Right forelimb (tissue), 1 donor: ENCODE data around the gene PITX1.
"Not testable (repeated sequence)": the region's sequence is repeated elsewhere in the genome, so short reads cannot be mapped to it uniquely, and the experiment has no call there.

Experiments
- DNase-seq: peaks from one replicate; pipeline ENCODE4 v3.0.0-alpha.2; 2018

The PITX1 gene

GRCh38 chr5:135033901-135034235 lies at the start of gene PITX1:
Gene PITX1 (minus strand): TSS chr5:135034228. CDS start chr5:135033881, 347 bp downstream.
- DNase-seq = no peak

- not testable (repeated sequence) for DNase-seq
Observed at GRCh38 chr5:135083334-135083733, 49.3 kb upstream of the PITX1 start.

DNA sequence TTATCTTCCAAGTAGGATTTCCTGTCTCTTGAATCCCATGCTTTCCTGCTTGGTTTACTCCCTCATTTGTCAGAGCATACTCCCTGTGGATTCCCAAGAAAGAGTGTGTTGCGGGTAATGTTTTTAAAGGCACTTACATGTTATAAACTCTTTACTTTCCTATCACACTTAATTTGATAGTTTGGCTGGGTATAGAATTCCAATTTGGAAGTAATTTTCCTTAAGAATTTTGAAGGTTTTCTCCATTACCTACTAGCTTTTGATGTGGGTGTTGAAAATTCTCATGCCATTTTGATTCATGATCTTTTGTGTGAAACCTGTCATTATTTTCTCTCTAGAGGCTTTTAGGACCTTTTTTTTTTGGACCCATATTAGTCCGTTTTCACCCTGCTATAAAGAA lies 47.2 kb upstream of the PITX1 start:
- DNase-seq = no peak

- DNase-seq = no peak
Observed at GRCh38 chr5:135079760-135080159, 45.7 kb upstream of the PITX1 start.

- DNase-seq = peak; percentile 18
Observed at GRCh38 chr5:135079099-135079681, 45.2 kb upstream of the PITX1 start.

DNA sequence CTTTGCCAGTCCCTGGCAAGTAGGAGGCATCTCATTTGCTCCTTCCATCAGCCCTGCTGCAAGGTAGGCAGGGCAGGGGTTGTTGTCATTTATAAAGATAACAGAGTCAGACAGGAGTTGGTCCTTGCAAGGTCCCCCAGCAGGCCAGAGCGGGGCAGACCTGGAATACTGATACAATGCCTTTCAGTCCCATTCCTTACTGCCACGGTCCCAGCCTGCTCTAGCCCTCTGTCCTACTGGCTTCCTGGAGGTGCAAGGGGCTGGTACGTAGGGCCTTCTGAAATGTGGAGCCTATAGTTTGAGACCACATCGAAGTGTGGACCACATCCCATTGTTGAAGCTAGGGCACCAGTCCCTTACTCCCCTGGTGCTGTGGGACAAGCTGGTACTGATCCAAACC lies 42.8 kb upstream of the PITX1 start:
- no peak for DNase-seq

- DNase-seq = peak; percentile 18
Observed at GRCh38 chr5:135076051-135076491, 42.0 kb upstream of the PITX1 start.

GRCh38 chr5:135075621-135076020 lies 41.6 kb upstream of the PITX1 start:
- no peak for DNase-seq

- DNase-seq = peak; percentile 21
Observed at GRCh38 chr5:135073761-135074345, 39.8 kb upstream of the PITX1 start.

DNA sequence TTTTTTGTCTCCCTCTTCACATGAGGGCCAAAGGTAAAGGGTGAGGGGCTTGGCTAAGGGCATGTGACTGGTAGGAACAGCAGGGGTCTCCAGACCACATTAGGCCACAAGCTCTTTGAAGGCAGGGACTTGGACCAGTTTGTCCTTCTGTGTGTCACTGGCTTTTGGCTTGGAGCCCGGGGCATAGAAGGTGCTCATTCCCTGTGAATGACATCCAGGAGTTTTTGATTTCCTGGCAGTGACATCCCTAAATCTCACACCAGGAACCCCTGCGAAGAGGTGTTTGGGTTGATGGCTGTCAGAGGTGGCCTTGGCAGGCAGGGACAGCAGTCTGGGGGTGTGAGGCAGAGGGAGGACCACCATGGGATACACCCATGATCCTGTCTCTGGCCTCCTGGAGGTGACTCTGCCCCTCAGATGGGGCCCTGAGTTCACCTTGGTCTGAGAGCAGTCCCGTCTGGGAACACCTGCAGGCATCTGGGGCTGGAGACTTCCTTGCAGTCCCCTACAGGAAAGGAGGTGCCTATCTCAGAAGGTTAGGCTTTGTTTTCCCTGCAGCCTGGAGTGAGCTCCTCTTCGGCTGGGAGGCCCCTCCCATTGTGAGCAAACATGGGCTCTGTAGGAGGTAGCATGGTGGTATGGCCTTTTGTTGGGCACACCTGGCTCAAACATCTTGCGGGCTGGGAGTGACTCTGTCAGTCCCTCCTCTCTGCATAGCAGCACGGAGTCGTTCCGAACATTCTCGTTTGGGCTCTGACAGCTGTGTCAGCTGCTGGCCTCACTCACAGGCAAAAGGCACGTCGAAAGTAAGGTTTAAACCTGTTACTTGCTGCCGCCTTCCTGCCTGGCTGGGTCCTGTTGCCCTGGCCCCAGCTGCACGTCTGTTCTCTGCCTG lies 38.6 kb upstream of the PITX1 start:
- DNase-seq = peak; percentile 38

GRCh38 chr5:135071311-135071710 lies 37.3 kb upstream of the PITX1 start:
- peak; percentile 31 for DNase-seq

GRCh38 chr5:135069895-135070657 lies 36.0 kb upstream of the PITX1 start:
- peak; percentile 22 for DNase-seq

GRCh38 chr5:135069016-135069770 lies 35.2 kb upstream of the PITX1 start:
- peak; percentile 19 for DNase-seq

DNA sequence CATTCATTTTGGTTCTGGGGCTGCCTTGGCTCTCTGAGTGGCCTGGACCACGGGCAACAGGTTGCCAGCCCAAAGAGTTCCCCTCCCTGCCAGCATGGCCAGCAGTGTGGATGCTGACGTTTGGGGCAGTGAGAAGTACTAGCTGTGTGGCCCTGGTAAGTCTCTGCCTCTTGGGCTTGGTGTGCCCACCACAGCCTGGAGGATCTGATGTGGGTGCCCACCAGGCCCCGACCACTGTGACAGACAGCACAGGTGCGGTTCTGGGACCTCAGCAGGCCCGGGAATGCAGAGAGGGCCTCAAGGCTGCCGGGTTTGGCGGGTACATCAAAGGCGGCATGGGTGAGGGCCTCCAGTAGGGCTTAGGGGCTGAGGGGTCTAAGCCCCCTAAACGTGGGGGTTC lies 33.6 kb upstream of the PITX1 start:
- DNase-seq = no peak

- no peak for DNase-seq
Observed at GRCh38 chr5:135066781-135067180, 32.8 kb upstream of the PITX1 start.

- DNase-seq = no peak
Observed at GRCh38 chr5:135065306-135066265, 31.6 kb upstream of the PITX1 start.

GRCh38 chr5:135064235-135064570 lies 30.2 kb upstream of the PITX1 start:
- no peak for DNase-seq

- DNase-seq = no peak
Observed at GRCh38 chr5:135063511-135064234, 29.6 kb upstream of the PITX1 start.

- DNase-seq = no peak
Observed at GRCh38 chr5:135063056-135063445, 29.0 kb upstream of the PITX1 start.

- DNase-seq = no peak
Observed at GRCh38 chr5:135062216-135063055, 28.4 kb upstream of the PITX1 start.
